Spleen (tissue), 7 donors: ENCODE data around the gene CHID1.

Experiments
- CTCF ChIP-seq, 11 experiments: fragments of 200-600 bp in 7 of 11; fragments of 450-650 bp in 4 of 11; sonication (generic) in 4 of 11; IDR thresholded peaks in 8 of 11; conservative IDR thresholded peaks in 3 of 11; 1 replicate in 7 of 11; 2 replicates in 4 of 11; pipeline versions ENCODE4 v1.4.0 to v1.8.0; 2016 to 2021; ENCODE audit warnings: antibody characterized with exemption in 11 of 11, inconsistent platforms in 4 of 11, mild to moderate bottlenecking in 1 of 11
- POLR2A ChIP-seq, 3 donors: fragments of 450-650 bp; IDR thresholded peaks; one replicate each; pipeline ENCODE4 v1.5.1; 2017; ENCODE audit warnings: antibody characterized with exemption in 3 of 3, mild to moderate bottlenecking in 1 of 3
- POLR2AphosphoS5 ChIP-seq, 3 donors: sonication (generic); formaldehyde crosslinking; IDR thresholded peaks; one replicate each; pipeline ENCODE4 v1.5.1; 2017; ENCODE audit warnings: antibody characterized with exemption in 3 of 3
- donor health status: DM: no; HTN: no; CAD: no; lungs with moderate emphysema.
- donor health status: DM: no; HTN: no; CAD: no.
- donor health status: DM: no; HTN: no; CAD: no.

DNA sequence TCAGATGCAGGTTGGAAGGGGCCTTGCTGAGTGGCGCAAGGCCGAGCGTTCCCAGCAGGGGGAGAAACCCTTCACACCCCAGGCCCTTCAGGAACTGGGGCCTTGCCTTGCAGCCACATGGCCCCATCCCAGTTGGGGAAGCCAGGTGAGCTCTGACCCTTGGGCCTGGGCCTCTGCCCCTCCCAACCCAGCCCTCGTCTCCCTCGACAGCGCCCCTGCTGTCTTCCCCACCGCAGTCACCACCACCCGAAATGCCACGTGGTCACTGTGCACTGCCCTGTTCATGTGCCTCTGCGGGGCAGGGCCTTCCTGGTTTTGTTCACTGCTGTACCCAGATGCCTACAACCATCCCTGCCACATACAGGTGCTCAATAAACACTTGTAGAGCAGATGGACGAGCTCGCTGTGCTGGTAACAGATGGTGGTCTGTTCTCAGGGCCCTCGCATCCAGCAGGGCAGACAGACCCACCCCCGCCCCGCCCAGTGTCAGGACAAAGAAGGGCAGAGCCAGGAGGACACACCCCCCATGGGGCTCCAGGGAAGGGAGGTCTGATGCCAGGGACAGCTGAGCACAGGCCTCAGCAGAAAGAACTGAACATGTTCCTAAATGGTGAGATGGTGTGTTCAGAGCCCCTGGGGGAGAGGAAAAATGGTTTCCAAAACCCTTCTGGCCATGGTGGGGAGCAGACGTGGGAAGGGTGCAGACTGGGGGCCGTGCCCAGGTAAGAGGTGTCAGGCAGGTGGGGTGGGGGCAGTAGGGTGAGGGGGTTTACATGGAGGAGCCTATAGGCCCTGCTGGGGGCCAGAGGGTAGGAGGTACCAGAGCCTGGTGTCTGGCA, 72.0 kb downstream of the CHID1 start:
- no peak for TF ChIP-seq CTCF (IDR thresholded peaks at IDR 0.05 in 8 of 11, conservative IDR thresholded peaks at IDR 0.05 in 3 of 11)
- TF ChIP-seq POLR2A (IDR thresholded peaks at IDR 0.05), result no peak
- peak in 2 of 3 donors; percentile 5 to 17 for TF ChIP-seq POLR2AphosphoS5 (IDR thresholded peaks at IDR 0.05)
